DOHH2 (cell line): ENCODE data around the gene ZMYND8.
A peak's percentile ranks its signal among the peaks of the same experiment; 100 is the strongest.

Source experiments
- H3F3A ChIP-seq: fragments of 200-600 bp; sonication (generic), shearing (Covaris generic); 2 replicates; pipeline ENCODE4 v1.6.0; 2016; ENCODE audit warnings: antibody characterized with exemption, mild to moderate bottlenecking; ENCODE audit not compliant: control insufficient read depth, insufficient read depth
- H3K27ac ChIP-seq: fragments of 200-600 bp; sonication (generic); 2 replicates; pipeline ENCODE4 v1.5.1; 2014; ENCODE audit warnings: low read depth, mild to moderate bottlenecking, low read length, moderate library complexity
- H3K27me3 ChIP-seq: fragments of 200-600 bp; sonication (generic); 2 replicates; pipeline ENCODE4 v1.6.1; 2014; ENCODE audit warnings: mild to moderate bottlenecking, low read length, mixed read lengths; ENCODE audit not compliant: control insufficient read depth
- H3K36me3 ChIP-seq: fragments of 200-600 bp; sonication (generic); 2 replicates; pipeline ENCODE4 v1.6.1; 2014; ENCODE audit warnings: mild to moderate bottlenecking, low read length, moderate library complexity, mixed read lengths; ENCODE audit not compliant: control insufficient read depth
- H3K4me1 ChIP-seq: fragments of 200-600 bp; sonication (generic); 2 replicates; pipeline ENCODE4 v1.6.1; 2014; ENCODE audit warnings: mild to moderate bottlenecking, low read length, mixed read lengths; ENCODE audit not compliant: control insufficient read depth
- H3K4me2 ChIP-seq: fragments of 200-600 bp; sonication (generic); 2 replicates; pipeline ENCODE4 v1.6.0; 2014; ENCODE audit warnings: mild to moderate bottlenecking, low read length, moderate library complexity
- H3K4me3 ChIP-seq: fragments of 200-600 bp; sonication (generic); 2 replicates; pipeline ENCODE4 v1.5.1; 2014; ENCODE audit warnings: mild to moderate bottlenecking, low read length, mixed read lengths
- H3K79me2 ChIP-seq: fragments of 200-600 bp; sonication (generic); 2 replicates; pipeline ENCODE4 v1.6.1; 2014; ENCODE audit warnings: mild to moderate bottlenecking, low read length, mixed read lengths; ENCODE audit not compliant: control insufficient read depth
- H3K9me2 ChIP-seq: fragments of 200-600 bp; sonication (generic); replicated peaks from 2 replicates; pipeline ENCODE4 v1.6.1; 2014; ENCODE audit warnings: mild to moderate bottlenecking, low read length, mixed read lengths; ENCODE audit not compliant: control insufficient read depth
- H3K9me3 ChIP-seq: fragments of 200-600 bp; sonication (generic); 2 replicates; pipeline ENCODE4 v1.6.1; 2014; ENCODE audit warnings: antibody characterized with exemption, low read length, mixed read lengths; ENCODE audit not compliant: control insufficient read depth, insufficient read depth
- H4K20me1 ChIP-seq: fragments of 200-600 bp; sonication (generic); 2 replicates; pipeline ENCODE4 v1.6.0; 2014; ENCODE audit warnings: low read depth, mild to moderate bottlenecking, antibody characterized with exemption, low read length, moderate library complexity; ENCODE audit not compliant: control insufficient read depth, insufficient read depth
- CTCF ChIP-seq: fragments of 200-600 bp; sonication (generic); IDR thresholded peaks from one replicate; pipeline ENCODE4 v1.5.1; 2014; ENCODE audit warnings: antibody characterized with exemption, mild to moderate bottlenecking, low read depth, low read length; ENCODE audit not compliant: poor library complexity, severe bottlenecking
- EZH2phosphoT487 ChIP-seq: fragments of 200-600 bp; sonication (generic); IDR thresholded peaks from 2 replicates; pipeline ENCODE4 v1.6.1; 2017; ENCODE audit warnings: borderline replicate concordance, mild to moderate bottlenecking, antibody characterized with exemption, low read length, moderate library complexity, mixed read lengths

The ZMYND8 gene

GRCh38 chr20:47355489-47356219, 845 bp downstream of the ZMYND8 start:
- peak overlapping the region; percentile 93 for H3K27ac ChIP-seq
- peaks cover 52% of the 10 kb centered on the region for H3K36me3 ChIP-seq
- H3K4me2 ChIP-seq, result peak overlapping the region; percentile 92
- H3K79me2 ChIP-seq, result peaks cover 96% of the 10 kb centered on the region
- TF ChIP-seq CTCF (no peak), EZH2phosphoT487 (no peak)
- H4K20me1 ChIP-seq, result no peaks in the 10 kb centered on the region
- H3F3A ChIP-seq, result peaks cover 21% of the 10 kb centered on the region
- H3K9me3 ChIP-seq, result no peaks in the 10 kb centered on the region
- peaks cover 89% of the 10 kb centered on the region for H3K4me1 ChIP-seq
- peak overlapping the region; percentile 89 for H3K4me3 ChIP-seq
- H3K9me2 ChIP-seq, result no peaks in the 10 kb centered on the region
- no peaks in the 10 kb centered on the region for H3K27me3 ChIP-seq

DNA sequence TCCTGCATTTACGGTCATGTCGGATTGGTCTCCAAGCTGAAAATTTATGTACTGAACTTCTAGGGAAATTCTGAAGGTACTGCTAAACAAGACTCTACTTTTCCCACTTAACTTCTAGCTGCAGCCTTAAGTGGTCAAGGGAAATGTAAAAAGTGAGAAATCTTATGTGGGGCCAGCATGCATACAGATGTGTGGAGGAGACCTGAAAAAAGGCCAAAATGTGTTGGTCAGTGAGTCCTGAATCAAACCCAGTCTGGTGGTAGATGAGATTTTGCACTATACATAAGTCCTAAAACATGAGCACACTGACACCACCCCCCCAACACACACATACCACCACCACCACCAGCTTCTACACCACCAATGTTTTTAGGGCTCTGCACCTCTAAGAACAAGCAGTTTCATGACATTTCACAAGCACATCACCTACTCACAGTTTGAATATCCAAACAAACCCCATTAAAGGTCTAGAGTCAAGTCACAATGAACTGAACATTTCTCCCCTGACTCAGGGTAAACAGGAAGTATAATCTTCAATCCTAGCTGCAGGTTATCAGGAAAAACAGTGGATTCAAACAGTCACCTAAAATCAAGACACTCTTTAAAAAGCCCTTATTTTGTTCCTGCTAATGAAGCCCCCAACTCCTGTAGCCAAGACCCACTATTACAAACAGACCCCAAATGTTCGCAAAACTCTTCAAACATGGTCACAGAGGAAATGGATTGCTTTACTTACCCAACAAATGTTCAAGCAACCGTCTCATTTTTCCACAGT, 1.6 kb downstream of the ZMYND8 start:
- peak overlapping the region; percentile 93 for H3K27ac ChIP-seq
- peaks cover 97% of the 10 kb centered on the region for H3K79me2 ChIP-seq
- H3K36me3 ChIP-seq, result peaks cover 54% of the 10 kb centered on the region
- peaks cover 25% of the 10 kb centered on the region for H3F3A ChIP-seq
- peaks cover 1% of the 10 kb centered on the region; the same call in 1 of the 2 replicates for H4K20me1 ChIP-seq
- no peaks in the 10 kb centered on the region for H3K27me3 ChIP-seq
- H3K4me2 ChIP-seq, result peak overlapping the region; percentile 92
- TF ChIP-seq EZH2phosphoT487 (no peak), CTCF (no peak)
- peak overlapping the region; percentile 89 for H3K4me3 ChIP-seq
- H3K4me1 ChIP-seq, result peaks cover 89% of the 10 kb centered on the region
- H3K9me3 ChIP-seq, result no peaks in the 10 kb centered on the region
- H3K9me2 ChIP-seq, result no peaks in the 10 kb centered on the region

DNA sequence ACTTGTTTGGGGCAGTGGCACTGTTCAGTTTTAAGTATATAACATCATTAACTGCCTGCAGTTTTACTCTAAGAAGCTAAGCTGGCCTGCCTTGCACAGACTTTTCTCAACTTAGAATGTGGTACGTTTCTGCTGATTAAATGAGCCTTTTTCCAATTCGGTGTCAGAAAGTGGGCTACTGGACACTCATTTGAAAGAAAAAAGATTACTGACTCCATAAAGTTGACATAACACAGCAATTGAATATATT, 2.1 kb downstream of the ZMYND8 start:
- Histone ChIP-seq H3K36me3 (peaks cover 59% of the 10 kb centered on the region), H3K79me2 (peaks cover 97% of the 10 kb centered on the region), H3K9me3 (no peaks in the 10 kb centered on the region), H3K4me1 (peaks cover 89% of the 10 kb centered on the region), H4K20me1 (peaks cover 6% of the 10 kb centered on the region; the same call in 1 of the 2 replicates), H3F3A (peaks cover 25% of the 10 kb centered on the region), H3K4me2 (peak overlapping the region; percentile 92), H3K4me3 (peak overlapping the region; percentile 89), H3K9me2 (no peaks in the 10 kb centered on the region), H3K27me3 (no peaks in the 10 kb centered on the region), H3K27ac (peak overlapping the region; percentile 93)
- no peak for TF ChIP-seq CTCF
- no peak for TF ChIP-seq EZH2phosphoT487
